Activated T-helper 1 cell treated with anti-CD3 and anti-CD28 coated beads, Interleukin-2, amount 50 U/mL, for 16 hours (primary cell): Measurements from ENCODE around the gene MACROD2.
"Not testable (repeated sequence)": the region's sequence is repeated elsewhere in the genome, so short reads cannot be mapped to it uniquely, and the experiment has no call there.

Experiments
- DNase-seq, 2 donors: peaks; one replicate each; pipeline ENCODE4 v3.0.0-alpha.2; 2020; ENCODE audit warnings: low read depth in 1 of 2, low spot score in 1 of 2

Gene MACROD2

DNA sequence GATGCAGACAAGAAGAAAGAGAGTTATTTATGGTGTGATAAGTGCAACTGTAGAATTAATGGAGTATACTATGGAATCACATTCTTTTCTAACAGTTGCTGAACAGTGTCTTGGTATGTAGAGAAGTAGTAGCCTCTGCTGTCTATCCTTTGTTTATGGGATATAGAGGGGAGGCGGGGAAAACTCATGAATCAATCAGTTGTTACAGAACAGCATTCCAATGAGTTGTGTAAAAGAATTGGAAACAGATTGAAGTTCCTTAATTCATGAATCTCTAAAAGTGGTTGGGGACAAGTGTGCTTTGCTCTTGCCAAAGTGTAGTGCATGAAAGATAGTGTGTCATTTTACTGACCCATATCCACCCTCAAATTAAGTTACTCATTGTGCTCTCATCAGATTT, 264.4 kb downstream of the MACROD2 start:
- DNase-seq = no peak

GRCh38 chr20:14260367-14260766, 265.1 kb downstream of the MACROD2 start:
- DNase-seq = no peak

- DNase-seq = no peak
Measured at GRCh38 chr20:14264869-14265268, 269.6 kb downstream of the MACROD2 start.

DNA sequence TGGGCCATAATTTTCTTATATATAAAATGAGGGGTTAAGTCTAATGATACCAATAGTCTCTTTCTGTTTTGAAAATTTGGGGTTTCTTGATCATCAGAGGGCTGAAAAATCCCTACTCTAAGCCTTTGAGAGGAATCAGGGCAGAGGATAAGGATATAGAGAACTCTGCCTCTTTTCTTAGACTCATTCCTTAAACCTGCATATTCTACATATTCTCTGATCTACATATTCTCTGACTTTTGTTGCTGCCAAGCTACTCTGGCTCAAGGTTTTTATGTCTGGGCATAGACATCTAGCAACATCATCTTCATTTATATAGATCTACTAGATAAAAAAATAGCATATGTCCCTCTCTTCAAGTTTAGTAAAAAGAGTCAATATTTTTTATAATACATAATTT, 270.9 kb downstream of the MACROD2 start:
- DNase-seq = no peak

DNA sequence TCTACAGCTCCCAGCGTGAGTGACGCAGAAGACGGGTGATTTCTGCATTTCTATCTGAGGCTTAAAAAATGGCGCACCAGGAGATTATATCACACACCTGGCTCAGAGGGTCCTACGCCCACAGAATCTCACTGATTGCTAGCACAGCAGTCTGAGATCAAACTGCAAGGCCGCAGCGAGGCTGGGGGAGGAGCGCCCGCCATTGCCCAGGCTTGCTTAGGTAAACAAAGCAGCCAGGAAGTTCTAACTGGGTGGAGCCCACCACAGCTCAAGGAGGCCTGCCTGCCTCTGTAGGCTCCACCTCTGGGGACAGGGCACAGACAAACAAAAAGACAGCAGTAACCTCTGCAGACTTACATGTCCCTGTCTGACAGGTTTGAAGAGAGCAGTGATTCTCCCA, 275.4 kb downstream of the MACROD2 start:
- not testable (repeated sequence) for DNase-seq

DNA sequence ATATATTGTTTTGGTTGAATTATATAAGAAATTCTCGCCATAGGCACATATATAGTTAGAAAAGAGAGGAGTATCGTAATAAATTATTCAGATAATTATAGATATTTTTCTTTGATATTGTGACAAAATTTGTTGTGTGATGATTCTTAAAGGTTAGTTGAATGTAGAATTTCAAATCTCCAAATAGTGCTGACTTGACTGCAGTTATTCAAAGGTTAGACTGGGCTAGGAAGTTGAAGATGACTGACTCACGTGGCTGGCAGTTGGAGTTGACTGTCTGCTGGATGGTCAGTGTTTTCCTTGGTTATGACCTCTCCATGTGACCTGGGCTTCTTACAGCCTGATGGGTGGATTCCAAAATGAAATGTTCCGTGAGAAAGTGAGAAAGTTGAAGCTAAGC, 286.8 kb downstream of the MACROD2 start:
- no peak for DNase-seq

- no peak for DNase-seq
Measured at GRCh38 chr20:14284443-14284842, 289.1 kb downstream of the MACROD2 start.

DNA sequence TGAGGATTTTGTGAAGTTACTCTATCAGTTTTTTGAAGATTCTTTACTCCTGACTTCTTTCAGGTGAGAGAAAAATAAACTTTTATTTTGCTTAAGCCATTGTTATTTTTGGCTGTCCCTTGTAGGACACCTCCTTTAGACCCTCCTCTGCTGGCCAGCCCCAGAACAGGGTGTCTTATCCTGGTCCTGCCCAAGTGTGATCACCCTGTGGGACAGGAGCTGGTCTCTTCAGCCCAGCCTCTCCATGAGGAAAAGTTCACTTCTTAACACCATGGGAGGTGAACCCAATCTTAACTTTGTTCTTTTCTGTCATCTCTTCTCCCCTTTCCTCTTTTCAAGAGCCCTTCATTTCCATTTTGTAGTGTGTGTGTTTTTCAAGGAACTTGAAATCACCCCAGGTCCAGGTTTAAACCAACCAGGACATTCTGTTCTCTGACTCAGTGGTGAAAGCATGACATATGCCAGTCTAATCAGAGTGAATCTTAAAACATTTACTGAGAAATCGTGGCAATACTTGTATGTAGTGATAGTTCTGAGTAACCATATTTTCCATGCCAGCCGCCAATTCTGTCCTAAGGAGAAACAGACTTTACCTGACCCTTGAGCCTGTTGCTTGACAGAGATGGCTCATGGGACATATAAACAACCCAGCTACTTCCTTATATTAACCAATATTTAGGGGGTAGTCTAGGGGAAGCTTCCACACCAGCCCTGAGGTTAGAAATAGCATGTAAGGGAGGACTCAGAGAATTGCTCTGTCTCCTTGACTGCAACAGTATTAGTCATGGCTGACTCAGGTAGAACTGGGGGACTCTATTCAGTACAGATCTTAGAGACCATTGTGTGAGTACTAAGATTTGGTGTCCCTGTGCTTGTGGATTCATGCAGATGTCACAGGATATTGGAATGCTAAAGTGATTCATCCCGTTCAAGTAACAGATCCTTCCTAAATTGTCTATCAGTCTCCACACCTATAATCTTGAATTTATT, 293.3 kb downstream of the MACROD2 start:
- no peak for DNase-seq

- DNase-seq = no peak
Measured at GRCh38 chr20:14291502-14291901, 296.2 kb downstream of the MACROD2 start.

DNA sequence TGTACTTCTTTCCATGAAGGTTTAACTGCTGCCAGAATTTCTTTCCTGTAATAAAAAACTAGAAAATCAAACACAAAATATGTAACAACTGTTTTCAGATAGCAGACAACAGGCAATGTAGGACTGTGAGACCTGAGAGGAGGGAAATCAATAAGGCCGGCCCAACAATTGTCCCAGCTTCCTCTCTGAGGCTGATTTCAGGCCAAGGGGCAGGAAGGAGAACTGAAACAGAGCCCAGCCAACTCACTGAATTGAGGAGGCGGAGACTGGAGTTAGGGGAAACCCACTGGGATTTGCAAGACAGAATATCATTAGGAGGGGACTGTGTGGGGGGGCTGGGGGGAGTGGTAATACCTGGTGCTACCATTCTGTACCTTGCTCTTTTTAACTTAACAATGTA, 299.9 kb downstream of the MACROD2 start:
- no peak for DNase-seq

DNA sequence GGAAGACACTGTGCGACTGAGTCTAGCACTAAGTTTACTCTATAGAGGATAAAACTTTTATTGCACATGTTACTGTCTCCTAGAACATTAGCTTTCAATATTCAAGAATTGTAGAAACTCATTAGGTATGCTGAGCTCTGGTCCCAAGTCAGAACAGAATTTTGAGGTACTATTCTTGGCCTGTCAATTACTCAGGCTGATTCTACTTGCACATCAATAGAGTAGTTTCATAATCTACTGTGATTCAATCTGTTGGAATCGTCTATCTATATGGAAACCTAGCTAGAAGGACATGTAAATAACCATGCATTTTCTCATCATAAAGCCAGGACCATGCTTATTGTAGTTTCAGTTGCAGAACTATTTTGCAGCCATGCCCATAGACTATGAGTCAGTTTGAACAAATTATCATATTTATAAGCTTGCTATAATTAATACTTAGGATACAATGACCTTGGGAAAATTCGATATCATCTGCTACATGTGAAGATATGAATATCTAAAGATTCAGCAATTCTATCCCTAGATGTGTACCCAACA, 300.5 kb downstream of the MACROD2 start:
- no peak for DNase-seq

DNA sequence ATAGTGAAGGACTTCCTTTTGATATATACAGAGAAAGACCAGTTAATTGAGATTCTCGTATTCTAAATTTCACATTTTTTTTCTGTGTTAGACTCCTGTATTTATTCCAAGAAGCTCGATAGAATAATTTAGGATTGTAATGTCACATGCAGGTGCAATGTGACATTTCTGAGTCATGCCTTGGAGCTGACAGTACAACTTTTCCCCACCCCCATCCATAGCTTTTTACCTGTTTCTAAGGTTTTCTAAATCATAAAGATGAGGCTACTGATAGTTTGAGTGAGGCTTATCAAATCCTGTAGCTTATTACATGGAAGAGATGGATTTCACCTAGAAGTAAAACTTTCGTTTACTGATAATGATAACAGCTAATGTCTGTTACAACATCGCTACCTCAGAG, 304.5 kb downstream of the MACROD2 start:
- no peak for DNase-seq

- no peak for DNase-seq
Measured at GRCh38 chr20:14303106-14303505, 307.8 kb downstream of the MACROD2 start.

- DNase-seq = no peak
Measured at GRCh38 chr20:14303651-14304050, 308.3 kb downstream of the MACROD2 start.

- DNase-seq = no peak
Measured at GRCh38 chr20:14304472-14304871, 309.2 kb downstream of the MACROD2 start.

DNA sequence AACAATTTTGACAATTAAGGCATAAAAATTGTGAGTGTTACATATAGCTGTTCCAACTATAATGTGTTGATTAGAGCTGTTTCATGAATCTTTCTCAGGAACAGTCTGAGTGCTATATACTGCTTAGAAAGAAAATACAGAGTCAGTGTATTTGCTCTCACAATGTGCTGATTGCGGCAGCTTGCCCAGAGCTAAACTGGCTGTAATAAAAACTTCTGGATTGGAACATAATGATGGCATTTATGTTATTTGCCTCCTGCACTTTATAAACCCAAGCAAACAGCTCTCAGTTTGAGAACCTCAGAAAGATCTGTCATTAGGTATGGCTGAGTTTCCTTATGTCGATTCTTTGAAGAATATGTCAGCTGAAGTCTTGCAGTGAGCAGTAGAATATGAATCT, 312.6 kb downstream of the MACROD2 start:
- DNase-seq = no peak

GRCh38 chr20:14310977-14311627, 315.8 kb downstream of the MACROD2 start:
- no peak for DNase-seq

- no peak for DNase-seq
Measured at GRCh38 chr20:14312001-14312400, 316.7 kb downstream of the MACROD2 start.

DNA sequence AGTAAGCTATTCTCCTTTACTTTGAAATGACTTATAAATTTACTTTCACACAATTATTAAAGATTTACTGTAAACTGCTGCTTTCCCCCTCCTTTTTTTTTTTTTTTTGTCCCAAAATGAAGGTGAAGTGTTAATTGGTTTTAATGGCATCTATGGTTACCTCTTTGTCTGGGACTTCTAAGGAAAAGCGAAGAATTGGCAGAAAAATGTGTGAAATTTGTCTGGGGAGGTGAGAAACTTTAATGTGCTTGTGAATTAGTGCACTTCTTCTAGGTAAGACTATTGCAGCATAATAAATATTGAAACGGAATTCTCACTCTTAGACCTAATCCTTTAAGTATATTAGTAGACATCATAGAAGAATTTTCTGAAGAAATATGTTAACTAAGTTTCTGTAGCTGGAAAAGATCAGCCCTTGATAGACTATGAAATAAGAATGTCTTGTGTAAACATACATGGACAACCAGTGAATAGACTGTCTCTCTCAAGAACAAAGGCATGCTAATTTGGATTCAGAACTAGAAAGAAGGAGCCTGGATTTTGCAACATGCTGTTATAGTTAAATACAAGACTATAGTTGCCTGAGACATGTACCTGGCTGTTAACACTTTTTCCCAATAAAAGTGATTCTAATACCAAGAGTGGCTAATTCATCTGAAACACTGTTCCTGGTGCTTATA, 318.2 kb downstream of the MACROD2 start:
- no peak for DNase-seq

- DNase-seq = no peak
Measured at GRCh38 chr20:14319704-14320103, 324.4 kb downstream of the MACROD2 start.

DNA sequence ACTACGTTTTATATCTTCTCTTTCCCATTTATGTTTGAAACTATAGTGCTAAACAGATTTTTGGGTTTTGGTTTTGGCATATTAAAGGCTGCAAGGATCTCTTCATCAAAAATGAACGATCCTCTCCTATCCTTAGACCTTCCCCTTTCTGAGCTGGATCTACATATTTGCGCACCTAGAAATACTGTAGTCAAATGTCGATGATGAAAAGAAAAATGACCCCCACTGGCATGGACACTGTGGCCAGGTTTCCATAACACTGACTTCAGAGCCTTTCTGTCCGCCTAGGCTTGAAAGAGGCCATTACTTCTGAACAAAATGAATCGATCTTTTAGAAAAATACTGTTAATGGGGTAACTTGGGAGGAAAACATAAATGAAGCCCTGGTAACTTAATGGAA, 336.3 kb downstream of the MACROD2 start:
- DNase-seq = no peak

DNA sequence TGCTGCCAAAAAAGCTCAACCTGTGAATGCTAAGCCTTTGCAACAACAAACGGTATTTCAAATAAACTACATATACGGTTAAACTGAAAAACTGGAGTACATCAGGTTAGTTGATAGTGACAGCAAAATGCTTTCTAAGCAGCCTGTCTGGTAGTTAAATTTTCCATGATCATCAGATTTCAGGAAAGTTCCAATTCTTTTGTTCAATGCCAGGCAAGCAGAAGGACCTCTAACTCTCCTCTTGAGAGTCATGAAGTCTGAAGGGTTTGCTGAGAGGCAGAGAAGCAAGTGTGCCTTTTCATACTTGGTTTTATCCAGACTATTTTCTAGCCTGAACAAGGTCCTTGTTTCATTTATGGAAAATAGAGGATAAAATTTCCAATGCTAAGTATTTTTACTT, 337.6 kb downstream of the MACROD2 start:
- DNase-seq = no peak
